NCI-H526 treated with DMSO at 0.1 percent for 48 hours (cell line): ENCODE data around the gene TMEM217.

Experiments
- DNase-seq: peaks from one replicate; lab custom pipeline; 2025; lab: John Stamatoyannopoulos, UW

Gene TMEM217

DNA sequence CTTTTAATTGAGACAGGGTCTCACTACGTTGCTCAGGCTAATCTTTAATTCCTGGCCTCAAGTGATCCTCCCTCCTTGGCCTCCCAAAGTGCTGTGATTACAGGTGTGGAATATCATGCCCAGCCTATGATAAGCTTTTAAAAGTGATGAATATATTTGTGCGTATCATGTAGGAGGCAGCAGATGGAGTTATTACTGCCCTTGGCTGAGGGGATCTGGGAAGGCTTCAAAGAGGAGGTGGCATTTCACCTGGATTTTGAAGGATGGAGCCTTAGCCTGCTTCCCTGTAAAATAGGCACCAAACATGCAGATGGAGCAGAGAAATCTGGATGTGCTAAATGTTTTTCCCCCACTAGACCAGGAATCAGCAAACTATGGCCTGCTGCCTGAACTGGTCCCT lies 77.9 kb downstream of the TMEM217 start:
- DNase-seq, result no peak

DNA sequence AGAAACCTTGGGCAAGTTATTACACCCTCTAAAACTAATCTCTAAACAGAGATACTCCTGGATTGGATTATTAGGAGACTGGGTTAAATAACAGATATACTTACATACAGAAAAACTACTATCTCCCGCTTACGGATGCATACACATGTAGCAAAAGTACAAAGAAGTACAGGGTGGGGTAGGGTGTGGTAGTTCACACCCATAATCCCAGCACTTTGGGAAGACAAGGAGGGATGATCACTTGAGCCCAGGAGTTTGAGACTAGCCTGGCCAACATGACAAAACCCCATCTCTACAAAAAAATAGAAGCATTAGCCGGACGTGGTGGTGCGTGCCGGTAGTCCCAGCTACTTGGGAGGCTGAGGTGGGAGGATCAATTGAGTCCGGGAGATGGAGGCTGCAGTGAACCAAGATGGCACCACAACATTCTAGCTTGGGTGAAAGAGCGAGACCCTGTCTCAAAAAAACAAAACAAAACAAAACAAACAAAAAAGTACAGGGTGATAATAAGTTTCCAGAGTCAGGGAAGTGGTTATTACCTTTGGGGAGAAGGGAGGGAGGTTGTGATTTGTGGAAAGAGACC lies 79.9 kb downstream of the TMEM217 start:
- no peak for DNase-seq

DNA sequence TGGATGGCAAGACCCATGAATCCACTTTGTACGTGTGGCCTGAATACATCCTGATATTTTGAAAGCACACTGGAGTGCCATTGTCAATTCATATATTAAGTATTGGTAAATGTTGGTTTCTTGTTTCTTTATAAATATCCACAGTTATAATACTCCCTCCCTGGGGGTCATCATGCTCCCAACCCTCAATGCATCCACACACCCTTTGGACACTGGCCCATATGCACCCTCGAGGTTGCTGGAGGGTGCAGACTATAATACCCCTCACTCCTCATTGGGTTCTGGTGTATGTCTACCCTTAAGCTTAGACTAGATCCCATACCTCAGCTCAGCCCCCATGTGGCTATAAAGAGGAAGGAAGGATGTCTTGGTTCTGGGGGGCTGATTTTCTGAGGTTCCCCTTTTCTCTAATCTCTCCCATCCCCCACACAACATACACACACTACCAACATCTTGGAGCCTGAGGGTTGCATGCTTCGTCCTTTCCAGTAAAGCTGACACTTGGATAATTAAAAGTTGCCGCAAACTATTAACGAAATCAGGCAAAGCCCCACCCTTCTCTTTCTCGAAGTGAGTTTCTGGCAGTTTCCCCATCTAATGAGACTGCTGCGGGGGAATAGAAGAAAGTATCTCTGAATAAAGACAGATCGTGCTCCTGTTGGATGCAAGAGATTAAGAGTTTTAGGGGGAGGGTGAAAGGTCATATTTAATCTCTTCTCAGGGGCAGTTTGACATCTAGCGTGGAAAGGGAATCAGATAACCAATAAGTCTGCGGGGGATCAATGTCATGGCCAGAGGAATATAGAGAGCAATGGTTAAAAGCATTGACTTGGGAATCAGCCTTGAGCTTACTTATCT lies 80.6 kb downstream of the TMEM217 start:
- no peak for DNase-seq

DNA sequence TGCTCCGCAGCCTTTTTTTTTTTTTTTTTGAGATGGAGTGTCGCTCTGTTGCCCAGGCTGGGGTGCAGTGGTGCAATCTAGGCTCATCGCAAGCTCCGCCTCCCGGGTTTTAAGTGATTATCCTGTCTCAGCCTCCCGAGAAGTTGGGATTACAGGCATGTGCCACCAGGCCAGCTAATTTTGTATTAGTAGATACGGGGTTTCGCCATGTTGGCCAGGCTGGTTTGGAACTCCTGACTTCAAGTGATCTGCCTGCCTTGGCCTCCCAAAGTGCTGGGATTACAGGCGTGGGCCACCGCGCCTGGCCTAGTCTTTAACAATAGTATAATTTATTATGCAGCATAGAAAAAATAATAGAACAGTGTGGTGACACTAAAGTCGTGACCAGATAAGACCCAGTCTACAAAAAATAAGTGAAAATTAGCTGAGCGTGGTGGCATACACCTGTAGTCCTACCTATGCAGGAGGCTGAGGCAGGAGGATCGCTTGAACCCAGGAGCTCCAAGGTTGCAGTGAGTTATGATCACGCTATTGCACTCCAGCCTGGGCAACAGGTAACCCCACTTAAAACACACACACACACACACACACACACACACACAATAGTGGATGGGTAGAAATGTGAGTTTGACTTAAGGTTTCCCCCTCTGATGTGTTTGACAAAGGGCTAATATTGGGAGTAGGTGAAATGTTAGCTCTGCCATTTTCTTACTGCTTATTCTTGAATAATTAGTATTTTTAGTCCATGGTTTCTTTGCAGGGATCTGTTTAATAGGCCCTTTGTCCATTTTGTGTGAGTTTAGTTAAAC lies 81.5 kb downstream of the TMEM217 start:
- no peak for DNase-seq

DNA sequence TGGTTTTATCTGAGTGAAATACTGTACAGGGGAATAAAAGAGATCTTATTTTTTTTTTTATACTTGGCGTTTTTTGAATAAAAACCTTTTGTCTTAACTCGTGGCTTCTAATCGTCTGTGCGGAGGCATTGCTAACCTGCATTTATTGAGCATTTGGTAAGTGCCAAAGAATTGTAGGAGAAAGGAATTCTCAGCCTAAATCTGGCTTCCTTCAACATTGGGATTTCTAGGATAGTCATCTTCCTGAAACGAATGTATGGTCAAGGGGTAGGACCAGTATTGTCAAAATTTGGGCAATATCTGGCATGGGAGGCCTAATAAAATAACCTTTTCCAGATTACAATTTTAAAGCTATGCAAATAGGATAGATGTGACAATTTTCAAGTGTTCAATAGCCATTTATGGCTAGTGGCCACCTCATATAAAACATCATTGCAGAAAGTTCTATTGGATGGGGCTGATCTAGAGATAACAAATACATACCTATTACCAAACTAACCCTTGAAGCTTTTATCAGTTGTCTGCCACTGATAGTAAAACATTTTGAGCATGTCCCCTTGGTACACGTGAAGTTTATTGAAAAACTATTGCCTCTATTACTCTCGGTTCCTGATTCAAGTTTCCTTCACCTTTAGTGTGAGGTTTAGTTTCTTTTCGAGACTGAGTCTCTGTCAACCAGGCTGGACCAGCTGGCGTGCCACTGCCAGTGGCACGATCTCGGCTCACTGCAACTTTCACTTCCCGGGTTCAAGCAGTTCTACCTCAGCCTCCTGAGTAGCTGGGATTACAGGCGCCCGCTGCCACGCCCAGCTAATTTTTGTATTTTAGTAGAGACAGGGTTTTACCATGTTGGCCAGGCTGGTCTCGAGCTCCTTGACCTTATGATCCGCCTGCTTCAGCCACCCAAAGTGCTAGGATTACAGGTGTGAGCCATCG lies 82.3 kb downstream of the TMEM217 start:
- no peak for DNase-seq

DNA sequence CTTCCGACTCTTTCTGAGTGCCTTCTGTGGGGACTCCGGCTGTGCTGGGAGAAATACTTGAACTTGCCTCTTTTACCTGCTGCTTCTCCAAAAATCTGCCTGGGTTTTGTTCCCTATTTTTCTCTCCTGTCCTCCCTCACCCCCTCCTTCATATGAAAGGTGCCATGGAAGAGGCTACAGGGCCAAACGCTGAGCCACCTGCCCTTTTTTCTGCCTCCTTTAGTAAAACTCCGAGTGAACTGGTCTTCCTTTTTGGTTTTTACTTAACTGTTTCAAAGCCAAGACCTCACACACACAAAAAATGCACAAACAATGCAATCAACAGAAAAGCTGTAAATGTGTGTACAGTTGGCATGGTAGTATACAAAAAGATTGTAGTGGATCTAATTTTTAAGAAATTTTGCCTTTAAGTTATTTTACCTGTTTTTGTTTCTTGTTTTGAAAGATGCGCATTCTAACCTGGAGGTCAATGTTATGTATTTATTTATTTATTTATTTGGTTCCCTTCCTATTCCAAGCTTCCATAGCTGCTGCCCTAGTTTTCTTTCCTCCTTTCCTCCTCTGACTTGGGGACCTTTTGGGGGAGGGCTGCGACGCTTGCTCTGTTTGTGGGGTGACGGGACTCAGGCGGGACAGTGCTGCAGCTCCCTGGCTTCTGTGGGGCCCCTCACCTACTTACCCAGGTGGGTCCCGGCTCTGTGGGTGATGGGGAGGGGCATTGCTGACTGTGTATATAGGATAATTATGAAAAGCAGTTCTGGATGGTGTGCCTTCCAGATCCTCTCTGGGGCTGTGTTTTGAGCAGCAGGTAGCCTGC lies 83.2 kb downstream of the TMEM217 start:
- DNase-seq, result no peak

DNA sequence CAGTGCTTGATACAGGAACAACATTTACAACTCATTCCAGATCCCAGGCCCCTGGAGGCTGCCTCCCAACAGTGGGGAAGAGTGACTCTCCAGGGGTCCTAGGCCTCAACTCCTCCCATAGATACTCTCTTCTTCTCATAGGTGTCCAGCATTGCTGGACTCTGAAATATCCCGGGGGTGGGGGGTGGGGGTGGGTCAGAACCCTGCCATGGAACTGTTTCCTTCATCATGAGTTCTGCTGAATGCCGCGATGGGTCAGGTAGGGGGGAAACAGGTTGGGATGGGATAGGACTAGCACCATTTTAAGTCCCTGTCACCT lies 83.8 kb downstream of the TMEM217 start:
- DNase-seq, result no peak

DNA sequence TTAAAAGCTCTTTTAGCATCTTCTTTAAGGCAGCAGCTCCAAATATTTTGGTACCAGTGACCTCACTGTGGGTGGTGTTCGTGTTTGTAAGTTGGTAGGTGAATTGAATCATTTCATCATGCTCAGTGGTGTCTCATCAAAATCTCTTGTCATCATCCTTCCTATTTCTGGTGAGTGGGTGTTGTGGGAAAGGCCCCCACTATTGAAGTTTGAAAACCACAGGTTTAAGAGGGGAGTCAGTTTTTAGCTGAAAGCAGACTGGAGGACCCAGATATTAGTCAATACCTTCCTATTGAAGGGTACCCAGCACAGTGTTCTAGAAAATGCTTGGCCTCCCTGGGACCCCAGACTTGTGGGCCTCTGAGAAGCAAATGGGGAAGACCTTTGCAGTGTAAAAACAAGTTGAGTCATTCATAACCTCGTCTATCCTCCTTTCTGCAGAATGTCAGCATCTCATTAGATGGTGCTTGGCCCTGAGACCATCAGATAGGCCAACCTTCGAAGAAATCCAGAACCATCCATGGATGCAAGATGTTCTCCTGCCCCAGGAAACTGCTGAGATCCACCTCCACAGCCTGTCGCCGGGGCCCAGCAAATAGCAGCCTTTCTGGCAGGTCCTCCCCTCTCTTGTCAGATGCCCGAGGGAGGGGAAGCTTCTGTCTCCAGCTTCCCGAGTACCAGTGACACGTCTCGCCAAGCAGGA lies 84.3 kb downstream of the TMEM217 start:
- DNase-seq, result no peak

DNA sequence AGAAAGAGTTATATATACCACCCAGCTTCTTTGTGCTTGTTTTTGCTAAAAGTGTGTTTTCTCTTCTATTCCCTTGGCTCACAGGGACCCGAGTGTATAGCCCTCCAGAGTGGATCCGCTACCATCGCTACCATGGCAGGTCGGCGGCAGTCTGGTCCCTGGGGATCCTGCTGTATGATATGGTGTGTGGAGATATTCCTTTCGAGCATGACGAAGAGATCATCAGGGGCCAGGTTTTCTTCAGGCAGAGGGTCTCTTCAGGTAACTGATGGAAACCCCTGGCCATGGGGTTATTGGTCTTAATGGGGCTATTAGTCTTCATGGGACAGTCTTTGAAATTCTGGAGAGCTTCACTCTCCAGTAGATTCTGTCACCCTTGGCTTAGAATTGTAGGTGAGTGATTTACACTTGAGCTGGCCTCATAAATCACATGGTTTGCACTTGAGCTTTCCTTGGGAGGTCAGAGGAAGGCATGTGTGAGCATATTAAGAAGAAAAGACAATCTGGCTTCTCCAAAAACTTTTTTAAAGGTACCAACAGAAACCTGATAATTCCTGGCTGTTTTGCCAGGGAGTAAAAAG lies 84.9 kb downstream of the TMEM217 start:
- no peak for DNase-seq

DNA sequence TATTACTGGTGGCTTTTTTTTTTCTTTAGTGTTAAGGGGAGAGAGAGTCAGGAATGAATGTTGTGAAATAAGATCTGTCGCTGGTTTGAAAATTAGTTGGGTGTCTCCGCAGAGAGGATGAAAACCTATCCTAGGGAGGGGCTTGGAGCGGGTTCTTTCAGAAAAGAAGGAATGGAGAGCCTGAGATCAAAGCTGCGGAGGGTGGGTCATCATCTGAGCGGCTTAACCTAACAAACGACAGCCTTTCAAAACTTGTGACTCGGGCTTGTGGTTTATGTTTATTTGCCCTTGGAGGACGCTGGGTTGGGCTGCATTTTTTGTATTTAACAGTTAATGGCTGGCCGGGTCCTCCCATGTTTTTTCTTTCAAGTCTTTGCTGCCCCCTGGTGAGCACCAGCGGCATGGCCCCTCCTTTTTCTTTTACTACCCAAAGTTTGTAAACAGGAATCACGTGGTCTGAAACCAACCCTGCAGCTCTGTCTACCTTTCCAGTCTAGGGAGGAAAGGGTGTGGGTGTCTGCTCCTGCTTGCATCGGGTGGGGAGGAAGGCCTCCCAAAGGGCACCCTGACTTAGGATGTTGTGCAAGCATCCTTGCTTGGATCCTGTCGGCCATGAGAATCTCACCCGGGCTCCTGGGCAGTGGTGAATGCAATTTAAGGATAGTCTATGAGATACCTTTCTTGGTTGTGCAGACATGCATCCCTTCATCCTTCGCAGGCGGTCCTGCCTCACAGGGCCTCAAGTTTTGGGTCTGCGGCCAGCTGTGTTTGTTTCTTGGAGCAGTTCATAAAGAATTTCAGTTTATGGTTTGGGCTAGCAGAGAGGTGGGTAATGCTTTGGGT lies 85.8 kb downstream of the TMEM217 start:
- peak; percentile 89 for DNase-seq

DNA sequence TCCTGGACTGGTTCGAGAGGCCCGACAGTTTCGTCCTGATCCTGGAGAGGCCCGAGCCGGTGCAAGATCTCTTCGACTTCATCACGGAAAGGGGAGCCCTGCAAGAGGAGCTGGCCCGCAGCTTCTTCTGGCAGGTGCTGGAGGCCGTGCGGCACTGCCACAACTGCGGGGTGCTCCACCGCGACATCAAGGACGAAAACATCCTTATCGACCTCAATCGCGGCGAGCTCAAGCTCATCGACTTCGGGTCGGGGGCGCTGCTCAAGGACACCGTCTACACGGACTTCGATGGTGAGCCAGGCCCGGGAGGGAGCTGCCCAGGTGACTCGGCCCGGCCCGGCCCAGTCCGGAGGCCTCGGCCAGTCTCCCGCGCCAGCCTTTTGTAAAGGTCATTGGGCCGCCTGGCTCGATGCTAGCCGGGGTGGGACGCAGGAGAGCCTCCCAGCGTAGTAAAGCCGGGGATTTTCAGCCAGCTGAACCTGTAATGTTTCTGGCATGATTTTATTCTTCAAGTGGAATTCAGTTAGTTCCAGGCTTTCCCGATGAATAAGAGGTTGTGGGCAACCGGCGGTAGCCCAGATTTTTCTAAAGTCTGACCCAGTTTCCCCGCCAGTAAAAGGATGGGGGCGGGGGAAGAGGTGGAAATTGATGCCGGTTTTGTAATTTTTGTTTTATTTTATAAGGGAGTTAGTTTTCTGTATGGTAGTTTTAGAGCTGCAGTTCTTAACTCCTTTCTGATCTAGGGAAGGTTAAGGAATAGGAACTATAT lies 86.6 kb downstream of the TMEM217 start:
- peak; percentile 43 for DNase-seq

DNA sequence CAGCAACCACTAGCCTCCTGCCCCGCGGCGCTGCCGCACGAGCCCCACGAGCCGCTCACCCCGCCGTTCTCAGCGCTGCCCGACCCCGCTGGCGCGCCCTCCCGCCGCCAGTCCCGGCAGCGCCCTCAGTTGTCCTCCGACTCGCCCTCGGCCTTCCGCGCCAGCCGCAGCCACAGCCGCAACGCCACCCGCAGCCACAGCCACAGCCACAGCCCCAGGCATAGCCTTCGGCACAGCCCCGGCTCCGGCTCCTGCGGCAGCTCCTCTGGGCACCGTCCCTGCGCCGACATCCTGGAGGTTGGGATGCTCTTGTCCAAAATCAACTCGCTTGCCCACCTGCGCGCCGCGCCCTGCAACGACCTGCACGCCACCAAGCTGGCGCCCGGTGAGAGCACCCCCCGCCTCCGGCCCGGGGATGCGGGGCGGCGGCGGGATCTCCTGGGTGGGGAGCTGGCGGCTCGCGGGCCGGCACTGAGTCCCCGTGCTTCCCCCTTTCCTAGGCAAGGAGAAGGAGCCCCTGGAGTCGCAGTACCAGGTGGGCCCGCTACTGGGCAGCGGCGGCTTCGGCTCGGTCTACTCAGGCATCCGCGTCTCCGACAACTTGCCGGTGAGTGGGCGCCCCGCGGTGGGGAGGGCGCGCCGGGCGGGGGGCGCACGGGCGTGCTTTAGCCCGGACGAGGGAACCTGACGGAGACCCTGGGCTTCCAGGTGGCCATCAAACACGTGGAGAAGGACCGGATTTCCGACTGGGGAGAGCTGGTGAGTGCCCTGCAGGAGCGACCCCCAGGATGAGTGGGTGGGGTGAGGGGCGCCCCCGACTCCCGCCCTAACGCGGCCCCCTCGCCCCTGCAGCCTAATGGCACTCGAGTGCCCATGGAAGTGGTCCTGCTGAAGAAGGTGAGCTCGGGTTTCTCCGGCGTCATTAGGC lies 87.4 kb downstream of the TMEM217 start:
- peak; percentile 63 for DNase-seq

DNA sequence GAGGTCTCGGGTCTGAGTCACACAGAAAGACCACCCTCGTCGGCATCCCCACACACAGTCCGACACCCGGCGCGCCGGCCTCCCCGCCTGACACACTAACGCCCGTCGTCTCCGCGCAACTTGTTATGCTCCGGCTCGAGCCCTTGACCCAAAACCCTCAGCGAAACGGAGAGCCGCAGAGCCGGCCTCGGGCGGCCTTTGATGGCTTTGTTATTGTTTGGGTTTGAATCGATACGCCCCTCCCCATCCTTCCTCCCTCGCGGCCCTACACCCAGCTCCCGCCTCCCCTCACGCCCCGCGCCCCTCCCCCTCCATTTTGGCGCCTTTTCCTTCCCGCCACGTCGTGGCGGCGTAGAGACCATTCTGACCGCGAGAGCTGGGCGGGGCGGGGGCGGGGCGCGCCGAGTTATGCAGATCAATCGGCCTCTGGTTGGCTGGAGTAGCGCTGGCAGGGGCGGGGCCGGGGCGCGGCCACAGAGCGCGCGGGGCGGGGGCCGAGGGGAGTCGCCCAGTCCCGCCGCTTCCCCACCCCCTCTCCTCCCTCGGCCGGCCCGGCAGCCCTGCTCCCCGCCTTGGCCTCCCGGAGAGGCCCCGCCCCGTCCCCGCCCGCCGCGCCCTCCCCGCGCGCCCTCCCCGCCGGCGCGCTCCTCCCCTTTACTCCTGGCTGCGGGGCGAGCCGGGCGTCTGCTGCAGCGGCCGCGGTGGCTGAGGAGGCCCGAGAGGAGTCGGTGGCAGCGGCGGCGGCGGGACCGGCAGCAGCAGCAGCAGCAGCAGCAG lies 88.3 kb downstream of the TMEM217 start, which contains the start of gene PIM1:
PIM1 (plus strand) TSS at position 657 of the 777 bp plus-strand sequence. CDS start 424 bp downstream, outside the sequence.
- DNase-seq, result peak; percentile 90

DNA sequence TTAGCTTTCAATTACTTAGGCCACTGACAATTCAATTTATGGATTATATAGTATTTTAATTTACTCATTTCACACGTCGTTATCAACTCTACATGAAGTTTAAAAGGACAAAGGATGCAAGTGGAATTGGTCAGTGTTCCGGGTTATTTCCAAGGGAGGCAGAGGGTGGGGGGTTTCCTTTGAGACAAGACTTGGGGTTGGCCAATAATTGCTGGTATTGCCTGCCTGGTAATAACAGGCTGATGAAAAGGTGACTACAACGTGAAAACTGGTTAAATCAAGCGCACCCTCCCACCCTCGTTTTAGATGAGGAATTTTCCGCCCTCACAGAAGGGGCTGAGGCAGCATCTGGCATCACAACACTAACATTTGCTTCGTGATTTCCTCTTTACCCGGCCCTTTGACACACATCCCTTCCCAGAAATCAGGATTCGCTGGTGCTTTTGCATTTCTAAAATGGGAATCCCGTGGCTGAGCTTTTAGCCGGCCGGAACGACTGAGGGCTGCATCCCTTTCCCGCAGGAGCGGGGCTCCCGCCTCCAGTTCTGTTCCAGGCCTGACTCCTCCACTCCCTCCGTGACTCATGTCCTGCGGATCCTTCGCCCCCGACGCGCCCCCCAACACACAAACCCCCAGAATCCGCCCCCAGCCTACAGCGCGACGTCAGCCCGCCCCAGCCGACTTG lies 89.0 kb downstream of the TMEM217 start:
- no peak for DNase-seq

DNA sequence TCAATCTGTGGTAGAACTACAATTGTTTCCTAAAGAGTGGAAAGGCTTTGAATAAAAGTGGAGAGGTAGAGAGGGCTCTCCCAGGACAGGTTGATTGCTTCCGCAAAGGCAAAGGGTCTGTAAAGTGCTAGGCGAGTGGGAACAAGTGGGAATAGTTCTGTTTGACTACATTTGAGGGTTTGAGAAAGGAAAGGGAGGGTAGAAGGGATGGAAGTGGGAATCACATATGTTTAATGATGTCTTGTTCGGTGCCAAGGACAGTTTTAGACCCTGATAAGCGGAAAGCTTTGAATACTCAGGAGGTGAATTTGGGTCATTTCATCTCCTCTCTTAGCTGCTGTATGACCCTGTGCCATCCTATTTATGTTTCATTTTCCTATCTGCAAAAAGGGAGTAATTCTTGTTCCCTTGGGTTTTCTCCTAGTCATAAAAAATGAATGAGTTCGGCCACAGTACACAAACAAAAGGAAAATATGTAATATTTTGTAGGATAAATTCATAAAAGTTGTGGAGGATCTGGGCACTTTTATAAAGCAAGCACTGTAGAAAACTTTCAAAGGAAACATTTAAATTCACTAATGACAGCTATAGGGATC lies 89.7 kb downstream of the TMEM217 start:
- no peak for DNase-seq
